HG03066 (cell line): ENCODE measurements around the gene ITFG2.
"Not testable (repeated sequence)": the region's sequence is repeated elsewhere in the genome, so short reads cannot be mapped to it uniquely, and the experiment has no call there.

Source experiments
- ATAC-seq: cut with Tn5 transposase; IDR thresholded peaks from one replicate; pipeline ENCODE4 v1.9.1; 2021; ENCODE audit warnings: low read depth; ENCODE audit not compliant: unreplicated experiment

Gene ITFG2

GRCh38 chr12:2858334-2858733, 45.9 kb downstream of the ITFG2 start:
- ATAC-seq: no peak

DNA sequence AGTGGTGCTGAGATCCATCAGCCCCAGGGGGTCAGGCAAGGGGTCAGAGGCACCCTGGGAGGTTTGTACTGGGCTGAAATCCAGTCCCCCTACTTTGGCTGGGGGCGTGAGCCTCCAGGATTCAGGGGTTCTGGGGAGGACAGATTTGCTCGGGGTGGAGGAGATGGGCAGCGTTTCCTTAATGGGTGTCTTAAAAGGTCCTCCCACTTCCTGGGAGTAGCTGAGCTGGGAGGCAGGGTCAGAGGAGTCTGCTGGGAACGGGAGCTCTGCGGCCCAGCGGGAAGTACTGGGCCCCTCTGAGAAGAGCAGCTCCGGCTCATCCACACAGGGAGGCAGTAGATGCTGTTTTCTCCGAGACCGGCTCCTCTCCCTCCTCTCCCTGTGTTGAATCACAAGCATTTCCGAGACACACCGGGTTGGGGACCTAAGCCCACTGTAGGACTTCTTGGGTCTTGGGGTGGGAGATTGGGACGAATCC, 46.5 kb downstream of the ITFG2 start:
- no peak for ATAC-seq

- no peak for ATAC-seq
These were observed 47.7 kb downstream of the ITFG2 start for GRCh38 chr12:2860170-2860569.

DNA sequence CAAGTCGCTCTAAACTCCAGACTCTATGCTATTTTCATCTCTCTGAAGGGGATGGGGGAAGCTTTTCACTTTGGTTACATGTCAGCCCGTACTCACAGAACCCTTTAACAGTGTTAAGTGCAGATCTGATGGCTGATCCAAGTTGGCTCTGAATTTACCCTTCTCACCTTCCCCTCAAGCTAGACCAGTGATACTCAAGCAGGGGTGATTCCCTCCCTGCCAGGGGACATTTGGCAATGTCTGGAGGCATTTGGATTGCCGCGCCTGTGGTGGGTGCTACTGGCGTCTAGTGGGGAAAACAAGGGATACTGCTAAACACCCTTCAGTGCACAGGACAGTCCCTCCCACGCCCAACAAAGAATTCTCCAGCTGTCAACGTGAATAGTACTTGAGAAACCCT, 50.4 kb downstream of the ITFG2 start:
- no peak for ATAC-seq

DNA sequence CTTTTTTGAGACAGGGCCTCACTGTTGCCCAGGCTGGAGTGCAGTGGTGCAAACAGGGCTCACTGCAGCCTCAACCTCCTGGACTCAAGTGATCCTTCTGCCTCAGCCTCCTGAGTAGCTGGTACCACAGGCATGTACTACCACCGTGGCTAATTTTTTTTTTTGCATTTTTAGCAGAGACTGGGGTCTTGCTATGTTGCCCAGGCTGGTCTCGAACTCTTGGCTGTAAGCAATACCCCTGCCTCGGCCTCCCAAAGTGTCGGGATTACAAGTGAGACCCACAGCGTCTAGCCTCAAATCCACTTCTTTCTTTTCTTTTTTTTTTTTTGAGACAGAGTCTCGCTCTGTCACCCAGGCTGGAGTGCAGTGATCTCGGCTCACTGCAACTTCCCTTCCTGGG, 50.9 kb downstream of the ITFG2 start:
- not testable (repeated sequence) for ATAC-seq

DNA sequence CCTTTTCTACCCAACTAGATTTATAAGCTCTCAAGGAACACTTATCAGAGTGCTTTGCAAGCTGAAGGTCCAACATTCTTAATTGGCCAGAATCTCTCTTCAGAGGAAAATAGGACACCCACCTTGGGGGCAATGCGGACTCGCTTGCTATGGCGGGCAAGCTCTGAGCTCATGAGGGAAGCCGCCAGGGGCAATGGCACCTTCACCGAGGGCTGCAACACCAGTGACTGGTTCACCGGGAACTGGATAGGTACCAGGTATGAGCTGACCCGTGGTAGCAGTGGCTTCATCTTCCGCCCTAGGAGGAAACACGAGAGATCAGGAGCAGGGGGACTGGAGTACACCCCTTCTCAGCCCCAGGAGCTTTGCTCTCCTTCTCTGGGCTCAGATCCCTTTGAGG, 51.7 kb downstream of the ITFG2 start:
- no peak for ATAC-seq

- not testable (repeated sequence) for ATAC-seq
These were observed 56.6 kb downstream of the ITFG2 start for GRCh38 chr12:2868986-2869632.
